PC-3 (cell line): Measurements from ENCODE around the gene TACC2. TPM values are rescaled to one million over a fixed set of nuclear protein-coding genes. Genes with fewer than 3 reads are reported as not detected.
"Not testable (repeated sequence)": the region's sequence is repeated elsewhere in the genome, so short reads cannot be mapped to it uniquely, and the experiment has no call there.

Source experiments
- ATAC-seq: fragments of 200-7000 bp; cut with Tn5 transposase; 2 replicates; pipeline ENCODE4 v1.9.1; 2020; ENCODE audit warnings: mild to moderate bottlenecking, moderate library complexity
- BruUV-seq: library from RNA; stranded (reverse); fragments of 400-500 nt; replicated peaks from 2 replicates; lab custom pipeline; 2021; lab: Mats Ljungman, UMichigan
- CTCF ChIA-PET: fragments of 300-600 bp; sonication (Branson Sonifier 250); formaldehyde crosslinking; loops from one replicate; lab custom pipeline; 2022; ENCODE audit warnings: antibody characterized with exemption; lab: Charles Lee
- POLR2A ChIA-PET: fragments of 300-600 bp; sonication (Branson Sonifier 250); formaldehyde crosslinking; loops from one replicate; lab custom pipeline; 2022; ENCODE audit warnings: antibody characterized with exemption; ENCODE audit not compliant: unreplicated experiment; lab: Charles Lee
- DNase-seq: peaks from one replicate; pipeline ENCODE4 v3.0.0-alpha.2; 2015
- H2AFZ ChIP-seq: fragments of 300-600 bp; sonication (generic); 2 replicates; pipeline ENCODE4 v1.6.0; 2016; ENCODE audit warnings: antibody characterized with exemption, low read length
- H3F3A ChIP-seq: fragments of 300-600 bp; sonication (generic); one replicate; pipeline ENCODE4 v1.6.0; 2017; ENCODE audit warnings: antibody characterized with exemption, low read length, control low read depth, mild to moderate bottlenecking; ENCODE audit not compliant: unreplicated experiment
- H3K27ac ChIP-seq: fragments of 300-600 bp; sonication (generic); 2 replicates; pipeline ENCODE4 v1.5.1; 2016; ENCODE audit warnings: mild to moderate bottlenecking, low read length
- H3K27me3 ChIP-seq: fragments of 300-600 bp; sonication (generic); 2 replicates; pipeline ENCODE4 v1.6.1; 2016; ENCODE audit warnings: low read length, mixed read lengths
- H3K36me3 ChIP-seq: fragments of 300-600 bp; sonication (generic); 2 replicates; pipeline ENCODE4 v1.6.1; 2016; ENCODE audit warnings: low read depth, mixed run types, low read length, mixed read lengths
- H3K4me1 ChIP-seq: fragments of 300-600 bp; sonication (generic); 2 replicates; pipeline ENCODE4 v1.5.1; 2016; ENCODE audit warnings: low read length; ENCODE audit not compliant: insufficient read depth
- H3K4me2 ChIP-seq: fragments of 300-600 bp; sonication (generic); 2 replicates; pipeline ENCODE4 v1.6.0; 2016; ENCODE audit warnings: low read length
- H3K4me3 ChIP-seq: fragments of 300-600 bp; sonication (generic); 2 replicates; pipeline ENCODE4 v1.5.1; 2016; ENCODE audit warnings: mild to moderate bottlenecking, low read length, mixed read lengths
- H3K79me2 ChIP-seq: fragments of 300-600 bp; sonication (generic); 2 replicates; pipeline ENCODE4 v1.6.1; 2017; ENCODE audit warnings: low read length, mixed read lengths
- H3K9ac ChIP-seq: fragments of 300-600 bp; sonication (generic); 2 replicates; pipeline ENCODE4 v1.6.0; 2016; ENCODE audit warnings: mild to moderate bottlenecking, low read length
- H3K9me2 ChIP-seq: fragments of 300-600 bp; sonication (generic); replicated peaks from 2 replicates; pipeline ENCODE4 v1.6.1; 2016; ENCODE audit warnings: mixed run types, low read length, mixed read lengths
- H3K9me3 ChIP-seq: fragments of 300-600 bp; sonication (generic); 2 replicates; pipeline ENCODE4 v1.6.1; 2016; ENCODE audit warnings: low read length, mixed read lengths
- H4K20me1 ChIP-seq: fragments of 300-600 bp; sonication (generic); 2 replicates; pipeline ENCODE4 v1.6.1; 2016; ENCODE audit warnings: low read length, mixed read lengths
- EZH2 ChIP-seq: fragments of 300-600 bp; sonication (generic); IDR thresholded peaks from one replicate; pipeline ENCODE4 v1.6.1; 2017; ENCODE audit warnings: antibody characterized with exemption, mild to moderate bottlenecking, low read length; ENCODE audit not compliant: unreplicated experiment
- EZH2phosphoT487 ChIP-seq: fragments of 300-600 bp; sonication (generic); IDR thresholded peaks from 2 replicates; pipeline ENCODE4 v1.6.1; 2018; ENCODE audit warnings: mild to moderate bottlenecking, antibody characterized with exemption, low read length, borderline replicate concordance
- intact Hi-C: fragments of 100-400 bp; cut with micrococcal nuclease; formaldehyde crosslinking; loops from 2 replicates; pipeline ENCODE4 v1.9.0; 2023
- total RNA-seq: library from RNA; depleted of rRNA; stranded (reverse); fragments of >200 nt; gene quantifications from 2 replicates; pipeline ENCODE4 v1.2.3, GENCODE V29; 2014
- TF ChIP-seq, protein P1 (sequence below): fragments of 300-600 bp; sonication (generic); conservative IDR thresholded peaks from 2 replicates; pipeline ENCODE4 v1.5.1; 2017; ENCODE audit warnings: antibody characterized with exemption, low read depth, mild to moderate bottlenecking, low read length

Gene TACC2
- total RNA-seq, 1 experiment from 2014 or later: 31.7 TPM

DNA sequence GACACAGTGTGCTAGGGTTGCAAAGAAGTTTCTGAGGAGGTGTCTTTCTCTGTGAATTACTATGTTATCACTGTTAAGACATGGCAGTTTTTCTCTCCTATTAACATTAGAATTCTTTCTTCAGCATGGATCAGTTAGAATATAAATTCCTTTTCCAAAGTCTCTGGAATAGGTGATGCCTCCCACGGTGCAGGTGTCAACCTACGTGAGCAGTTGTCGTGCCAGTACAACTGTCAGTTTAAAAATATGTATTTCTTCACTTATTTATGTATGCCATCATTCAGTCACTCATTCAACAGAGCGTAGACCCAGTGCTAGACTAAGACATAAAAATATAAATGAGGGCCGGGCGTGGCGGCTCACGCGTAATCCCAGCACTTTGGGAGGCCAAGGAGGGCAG, 83.5 kb downstream of the TACC2 start:
- Histone ChIP-seq H3F3A (no peaks in the 10 kb centered on the region), H3K36me3 (no peaks in the 10 kb centered on the region), H3K9me2 (no peaks in the 10 kb centered on the region), H2AFZ (no peak overlapping the region), H3K27ac (no peak overlapping the region), H3K27me3 (no peaks in the 10 kb centered on the region), H3K79me2 (no peaks in the 10 kb centered on the region), H3K9ac (no peak overlapping the region), H4K20me1 (no peaks in the 10 kb centered on the region), H3K4me2 (no peak overlapping the region), H3K9me3 (no peaks in the 10 kb centered on the region), H3K4me1 (peaks cover 10% of the 10 kb centered on the region), H3K4me3 (no peak overlapping the region)
- DNase-seq (no peak), ATAC-seq (no peak)
- ChIA-PET CTCF (no interaction called here), POLR2A (no interaction called here)
- BruUV-seq: no TSS peak
- intact Hi-C loops: no loop called here
- TF ChIP-seq, protein P1, sequence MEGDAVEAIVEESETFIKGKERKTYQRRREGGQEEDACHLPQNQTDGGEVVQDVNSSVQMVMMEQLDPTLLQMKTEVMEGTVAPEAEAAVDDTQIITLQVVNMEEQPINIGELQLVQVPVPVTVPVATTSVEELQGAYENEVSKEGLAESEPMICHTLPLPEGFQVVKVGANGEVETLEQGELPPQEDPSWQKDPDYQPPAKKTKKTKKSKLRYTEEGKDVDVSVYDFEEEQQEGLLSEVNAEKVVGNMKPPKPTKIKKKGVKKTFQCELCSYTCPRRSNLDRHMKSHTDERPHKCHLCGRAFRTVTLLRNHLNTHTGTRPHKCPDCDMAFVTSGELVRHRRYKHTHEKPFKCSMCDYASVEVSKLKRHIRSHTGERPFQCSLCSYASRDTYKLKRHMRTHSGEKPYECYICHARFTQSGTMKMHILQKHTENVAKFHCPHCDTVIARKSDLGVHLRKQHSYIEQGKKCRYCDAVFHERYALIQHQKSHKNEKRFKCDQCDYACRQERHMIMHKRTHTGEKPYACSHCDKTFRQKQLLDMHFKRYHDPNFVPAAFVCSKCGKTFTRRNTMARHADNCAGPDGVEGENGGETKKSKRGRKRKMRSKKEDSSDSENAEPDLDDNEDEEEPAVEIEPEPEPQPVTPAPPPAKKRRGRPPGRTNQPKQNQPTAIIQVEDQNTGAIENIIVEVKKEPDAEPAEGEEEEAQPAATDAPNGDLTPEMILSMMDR: no peak

DNA sequence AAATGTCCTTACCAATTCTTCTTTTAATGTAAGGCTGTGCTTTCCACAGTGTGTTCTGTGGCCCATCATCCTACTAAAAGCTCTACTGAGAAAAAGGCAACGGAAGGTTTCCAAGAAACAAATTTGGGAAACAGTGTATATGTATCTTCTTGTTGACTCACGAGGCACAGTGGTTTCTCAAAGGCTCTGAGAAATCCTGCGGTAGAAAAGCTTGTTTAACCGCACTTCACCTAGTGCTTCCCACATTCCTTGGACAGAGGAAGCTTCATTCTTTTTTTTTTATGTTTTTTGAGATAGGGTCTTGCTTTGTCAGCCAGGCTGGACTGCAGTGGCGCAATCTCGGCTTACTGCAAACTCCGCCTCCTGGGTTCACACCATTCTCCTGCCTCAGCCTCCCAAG, 84.5 kb downstream of the TACC2 start:
- intact Hi-C loops: no loop called here

DNA sequence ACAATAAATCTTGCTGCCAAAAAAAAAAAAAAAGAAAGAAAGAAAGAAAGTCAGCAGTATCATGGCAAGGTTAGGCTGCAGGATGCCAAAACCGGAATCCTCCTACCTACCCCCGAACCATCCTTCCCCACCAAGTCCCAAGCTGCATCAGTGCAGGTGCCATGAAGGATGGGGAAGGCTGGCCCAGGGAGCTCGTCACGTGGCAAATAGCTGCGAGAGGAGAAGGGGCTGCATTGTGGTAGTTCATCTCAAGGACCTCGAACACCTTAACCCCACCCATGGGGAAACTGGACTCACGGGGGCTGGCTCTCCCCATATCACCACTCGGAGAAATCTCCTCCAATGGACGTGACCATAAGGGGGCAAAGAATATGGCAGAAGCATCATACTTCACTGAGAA, 86.2 kb downstream of the TACC2 start:
- H2AFZ ChIP-seq: no peak overlapping the region
- peaks cover 1% of the 10 kb centered on the region; the same call in 1 of the 2 replicates for H3K4me1 ChIP-seq
- no peaks in the 10 kb centered on the region for H3K79me2 ChIP-seq
- H3K4me2 ChIP-seq: no peak overlapping the region
- H3K4me3 ChIP-seq: no peak overlapping the region
- H4K20me1 ChIP-seq: no peaks in the 10 kb centered on the region
- no peak overlapping the region for H3K9ac ChIP-seq
- no peaks in the 10 kb centered on the region for H3K9me2 ChIP-seq
- CTCF ChIA-PET: no interaction called here
- TF ChIP-seq EZH2: no peak
- TF ChIP-seq, protein P1: no peak
- TF ChIP-seq EZH2phosphoT487: no peak
- intact Hi-C loops: no loop called here
- POLR2A ChIA-PET: no interaction called here
- H3K27me3 ChIP-seq: no peaks in the 10 kb centered on the region
- ATAC-seq (no peak), DNase-seq (no peak)
- no peaks in the 10 kb centered on the region for H3K36me3 ChIP-seq
- no peaks in the 10 kb centered on the region for H3F3A ChIP-seq
- H3K27ac ChIP-seq: no peak overlapping the region
- no peaks in the 10 kb centered on the region for H3K9me3 ChIP-seq
- BruUV-seq: no TSS peak

More for the DNA sequence above, 84.5 kb downstream of the TACC2 start:
- POLR2A ChIA-PET: no interaction called here
- no peak for ATAC-seq
- H3K79me2 ChIP-seq: no peaks in the 10 kb centered on the region
- no peaks in the 10 kb centered on the region for H3K27me3 ChIP-seq
- no peaks in the 10 kb centered on the region for H3K9me2 ChIP-seq
- no peak overlapping the region for H3K9ac ChIP-seq
- peaks cover 10% of the 10 kb centered on the region for H3K4me1 ChIP-seq
- no peaks in the 10 kb centered on the region for H4K20me1 ChIP-seq
- no peak overlapping the region for H3K27ac ChIP-seq
- CTCF ChIA-PET: no interaction called here
- BruUV-seq: no TSS peak
- H3K4me2 ChIP-seq: no peak overlapping the region
- TF ChIP-seq, protein P1: no peak
- TF ChIP-seq EZH2: no peak
- no peak for TF ChIP-seq EZH2phosphoT487
- no peak overlapping the region for H2AFZ ChIP-seq
- no peak overlapping the region for H3K4me3 ChIP-seq
- no peaks in the 10 kb centered on the region for H3F3A ChIP-seq
- H3K9me3 ChIP-seq: no peaks in the 10 kb centered on the region
- no peaks in the 10 kb centered on the region for H3K36me3 ChIP-seq
- no peak for DNase-seq

DNA sequence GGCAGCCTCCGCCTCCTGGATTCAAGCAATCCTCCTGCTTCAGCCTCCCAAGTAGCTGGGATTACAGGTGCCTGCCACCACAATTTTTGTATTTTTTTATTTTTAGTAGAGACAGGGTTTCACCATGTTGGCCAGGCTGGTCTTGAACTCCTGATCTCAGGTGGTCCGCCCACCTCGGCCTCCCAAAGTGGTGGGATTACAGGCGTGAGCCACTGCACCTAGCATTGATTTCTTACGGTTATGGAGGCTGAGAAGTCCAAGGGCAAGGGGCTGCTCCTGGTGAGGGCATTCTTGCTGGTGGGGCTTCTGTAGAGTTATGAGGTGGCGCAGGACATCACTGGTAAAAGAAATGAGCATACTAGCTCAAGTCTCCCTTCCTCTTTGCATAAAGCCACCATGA, 86.9 kb downstream of the TACC2 start:
- H4K20me1 ChIP-seq, H3K4me1 ChIP-seq, H3K36me3 ChIP-seq, H3K79me2 ChIP-seq, H3F3A ChIP-seq, DNase-seq, H3K4me2 ChIP-seq, H2AFZ ChIP-seq, POLR2A ChIA-PET, H3K9me3 ChIP-seq, H3K4me3 ChIP-seq, H3K27me3 ChIP-seq, H3K9ac ChIP-seq, BruUV-seq, H3K9me2 ChIP-seq, CTCF ChIA-PET, ATAC-seq, intact Hi-C loops, H3K27ac ChIP-seq: not testable (repeated sequence)
